Testis (tissue), 2 donors: Measurements from ENCODE around the gene CRIM1.

ENCODE experiments used
- POLR2A ChIP-seq: fragments of 450-650 bp; IDR thresholded peaks from one replicate; pipeline ENCODE4 v1.6.1; 2017; ENCODE audit warnings: antibody characterized with exemption, mild to moderate bottlenecking, moderate library complexity
- TF ChIP-seq, protein P1 (sequence below), 3 experiments: fragments of 450-650 bp in 2 of 3; fragments of 200-600 bp in 1 of 3; sonication (generic) in 1 of 3; IDR thresholded peaks; one replicate each; pipeline ENCODE4 v1.5.1; 2016 to 2019; ENCODE audit warnings: antibody characterized with exemption in 3 of 3, mild to moderate bottlenecking in 2 of 3, moderate library complexity in 1 of 3

DNA sequence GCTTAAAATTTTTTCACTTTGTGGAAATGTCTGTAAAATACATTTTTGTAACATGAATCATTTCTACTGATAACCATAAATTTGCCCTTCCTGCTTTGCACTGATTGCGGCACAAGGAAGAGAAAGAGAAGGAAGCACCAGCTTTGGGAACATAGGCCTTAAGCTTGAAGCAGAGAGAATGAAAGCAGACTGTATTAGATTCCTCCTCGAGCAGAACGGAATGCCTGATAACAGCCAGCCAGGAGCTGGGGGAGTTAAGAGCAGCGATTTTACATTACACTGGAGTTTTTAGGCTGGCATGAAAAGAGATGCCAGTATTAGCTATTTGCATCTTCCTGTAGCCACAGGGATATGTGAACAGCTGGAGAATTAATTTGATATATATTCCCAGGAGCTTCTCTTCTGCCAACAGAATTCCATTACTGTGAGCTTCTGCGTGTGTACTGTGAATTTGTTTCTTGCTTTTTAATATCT, 33.5 kb downstream of the CRIM1 start:
- TF ChIP-seq, protein P1, sequence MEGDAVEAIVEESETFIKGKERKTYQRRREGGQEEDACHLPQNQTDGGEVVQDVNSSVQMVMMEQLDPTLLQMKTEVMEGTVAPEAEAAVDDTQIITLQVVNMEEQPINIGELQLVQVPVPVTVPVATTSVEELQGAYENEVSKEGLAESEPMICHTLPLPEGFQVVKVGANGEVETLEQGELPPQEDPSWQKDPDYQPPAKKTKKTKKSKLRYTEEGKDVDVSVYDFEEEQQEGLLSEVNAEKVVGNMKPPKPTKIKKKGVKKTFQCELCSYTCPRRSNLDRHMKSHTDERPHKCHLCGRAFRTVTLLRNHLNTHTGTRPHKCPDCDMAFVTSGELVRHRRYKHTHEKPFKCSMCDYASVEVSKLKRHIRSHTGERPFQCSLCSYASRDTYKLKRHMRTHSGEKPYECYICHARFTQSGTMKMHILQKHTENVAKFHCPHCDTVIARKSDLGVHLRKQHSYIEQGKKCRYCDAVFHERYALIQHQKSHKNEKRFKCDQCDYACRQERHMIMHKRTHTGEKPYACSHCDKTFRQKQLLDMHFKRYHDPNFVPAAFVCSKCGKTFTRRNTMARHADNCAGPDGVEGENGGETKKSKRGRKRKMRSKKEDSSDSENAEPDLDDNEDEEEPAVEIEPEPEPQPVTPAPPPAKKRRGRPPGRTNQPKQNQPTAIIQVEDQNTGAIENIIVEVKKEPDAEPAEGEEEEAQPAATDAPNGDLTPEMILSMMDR (IDR thresholded peaks at IDR 0.05), result no peak
- TF ChIP-seq POLR2A, result no peak
